T47D (cell line): ENCODE data around the gene FRS3.
"Not testable (repeated sequence)": the region's sequence is repeated elsewhere in the genome, so short reads cannot be mapped to it uniquely, and the experiment has no call there.

Source experiments
- DNase-seq, 2 experiments: peaks; one replicate each; pipeline versions ENCODE4 v3.0.0 to v3.0.0-alpha.2; 2011 to 2012; ENCODE audit warnings: low read depth in 1 of 2, low spot score in 1 of 2
- JUND ChIP-seq: IDR thresholded peaks from 2 replicates; pipeline ENCODE4 v1.6.1; 2012; ENCODE audit warnings: low read depth
- in situ Hi-C: cut with HindIII; loops from 2 replicates; pipeline ENCODE4 v1.10.0; 2016; ENCODE audit warnings: low sequenced_read_pairs, low pct_unique_long_range_greater_than_20kb

Gene FRS3

GRCh38 chr6:41775293-41775882 lies 4.3 kb downstream of the FRS3 start:
- in situ Hi-C loops: loop anchor here (25.0 kb wide), 1 partner anchor 262 kb away; no protein-coding TSS in a partner anchor
- DNase-seq: no peak
- no peak for TF ChIP-seq JUND

- TF ChIP-seq JUND: no peak
- DNase-seq: no peak
- in situ Hi-C loops: loop anchor here (25.0 kb wide), 1 partner anchor 262 kb away; no protein-coding TSS in a partner anchor
These were observed 4.9 kb downstream of the FRS3 start for GRCh38 chr6:41774841-41775240.

GRCh38 chr6:41771058-41771983 lies 8.4 kb downstream of the FRS3 start:
- TF ChIP-seq JUND: no peak
- no peak for DNase-seq
- in situ Hi-C loops: no loop called here

- no peak for DNase-seq
- no peak for TF ChIP-seq JUND
- in situ Hi-C loops: no loop called here
These were observed 9.2 kb downstream of the FRS3 start for GRCh38 chr6:41770381-41771057.

GRCh38 chr6:41769376-41769775 lies 10.3 kb downstream of the FRS3 start:
- no peak for TF ChIP-seq JUND
- DNase-seq: no peak
- in situ Hi-C loops: no loop called here

- no peak for TF ChIP-seq JUND
- in situ Hi-C loops: no loop called here
- no peak for DNase-seq
These were observed 11.0 kb downstream of the FRS3 start for GRCh38 chr6:41768545-41769308.

GRCh38 chr6:41767112-41767833 lies 12.4 kb downstream of the FRS3 start:
- in situ Hi-C loops: no loop called here
- 0 out of 2 replicates have a peak, but pooled peaks have one; percentile 57 for TF ChIP-seq JUND
- peak; percentile 54 to 67 for DNase-seq

GRCh38 chr6:41766043-41766664 lies 13.5 kb downstream of the FRS3 start:
- in situ Hi-C loops, DNase-seq: not testable (repeated sequence)

GRCh38 chr6:41763470-41763869 lies 16.2 kb downstream of the FRS3 start:
- TF ChIP-seq JUND: no peak
- in situ Hi-C loops: no loop called here
- no peak for DNase-seq

GRCh38 chr6:41759905-41760579 lies 19.7 kb downstream of the FRS3 start:
- no peak for DNase-seq
- in situ Hi-C loops: no loop called here
- no peak for TF ChIP-seq JUND
